ENCODE data around the gene EPB41L3. TPM values are rescaled to one million over a fixed set of nuclear protein-coding genes. Genes with fewer than 3 reads are reported as not detected.
A peak's percentile ranks its signal among the peaks of the same experiment; 100 is the strongest.

The EPB41L3 gene
- 34.0 TPM for total RNA-seq

GRCh38 chr18:5543773-5544389 lies at the start of gene EPB41L3:
EPB41L3 (minus strand) TSS chr18:5543997; CDS start chr18:5489183, 54,814 bp downstream.
- no peak for DNase-seq (ENCODE audit: low spot score)

GRCh38 chr18:5588529-5588928 lies 44.7 kb upstream of the EPB41L3 start:
- DNase-seq (ENCODE audit: low spot score): no peak

- DNase-seq (ENCODE audit: low spot score): no peak
Observed at GRCh38 chr18:5585653-5586052, 41.9 kb upstream of the EPB41L3 start.

GRCh38 chr18:5584746-5585417 lies 41.1 kb upstream of the EPB41L3 start:
- DNase-seq (ENCODE audit: low spot score): no peak

- no peak for DNase-seq (ENCODE audit: low spot score)
Observed at GRCh38 chr18:5582849-5583681, 39.3 kb upstream of the EPB41L3 start.

- no peak for DNase-seq (ENCODE audit: low spot score)
Observed at GRCh38 chr18:5582076-5582475, 38.3 kb upstream of the EPB41L3 start.

- DNase-seq (ENCODE audit: low spot score): no peak
Observed at GRCh38 chr18:5574843-5575242, 31.0 kb upstream of the EPB41L3 start.

- DNase-seq (ENCODE audit: low spot score): no peak
Observed at GRCh38 chr18:5571666-5572065, 27.9 kb upstream of the EPB41L3 start.

- DNase-seq (ENCODE audit: low spot score): peak; percentile 46
Observed at GRCh38 chr18:5570613-5571012, 26.8 kb upstream of the EPB41L3 start.

- DNase-seq (ENCODE audit: low spot score): no peak
Observed at GRCh38 chr18:5568416-5568815, 24.6 kb upstream of the EPB41L3 start.

GRCh38 chr18:5558851-5559250 lies 15.1 kb upstream of the EPB41L3 start:
- DNase-seq (ENCODE audit: low spot score): no peak

- DNase-seq (ENCODE audit: low spot score): no peak
Observed at GRCh38 chr18:5556310-5556974, 12.6 kb upstream of the EPB41L3 start.

GRCh38 chr18:5554629-5555028 lies 10.8 kb upstream of the EPB41L3 start:
- no peak for DNase-seq (ENCODE audit: low spot score)

- peak; percentile 17 for DNase-seq (ENCODE audit: low spot score)
Observed at GRCh38 chr18:5546660-5547059, 2.9 kb upstream of the EPB41L3 start.

- no peak for DNase-seq (ENCODE audit: low spot score)
Observed at GRCh38 chr18:5543036-5543680, 639 bp downstream of the EPB41L3 start.

- DNase-seq (ENCODE audit: low spot score): no peak
Observed at GRCh38 chr18:5542515-5543035, 1.2 kb downstream of the EPB41L3 start.

GRCh38 chr18:5541644-5542043 lies 2.2 kb downstream of the EPB41L3 start:
- no peak for DNase-seq (ENCODE audit: low spot score)

GRCh38 chr18:5539391-5539790 lies 4.4 kb downstream of the EPB41L3 start:
- DNase-seq (ENCODE audit: low spot score): no peak

GRCh38 chr18:5538544-5538943 lies 5.3 kb downstream of the EPB41L3 start:
- DNase-seq (ENCODE audit: low spot score): no peak

- no peak for DNase-seq (ENCODE audit: low spot score)
Observed at GRCh38 chr18:5537860-5538259, 5.9 kb downstream of the EPB41L3 start.

- DNase-seq (ENCODE audit: low spot score): no peak
Observed at GRCh38 chr18:5534845-5535244, 9.0 kb downstream of the EPB41L3 start.
